Loucy (cell line): ENCODE data around the gene VSTM2L.

Source experiments
- H2AFZ ChIP-seq: fragments of 200-600 bp; sonication (generic); 2 replicates; pipeline ENCODE4 v1.6.0; 2016; ENCODE audit warnings: antibody characterized with exemption, mild to moderate bottlenecking, low read length, moderate library complexity
- H3F3A ChIP-seq: fragments of 200-600 bp; 2 replicates; pipeline ENCODE4 v1.6.0; 2016; ENCODE audit warnings: antibody characterized with exemption, low read depth, mild to moderate bottlenecking
- H3K27me3 ChIP-seq: fragments of 200-600 bp; sonication (generic); 2 replicates; pipeline ENCODE4 v1.6.1; 2014; ENCODE audit warnings: low read length, mild to moderate bottlenecking; ENCODE audit not compliant: insufficient read depth, poor library complexity, severe bottlenecking
- H3K36me3 ChIP-seq: fragments of 200-600 bp; sonication (generic); 2 replicates; pipeline ENCODE4 v1.6.1; 2016; ENCODE audit warnings: low read length; ENCODE audit not compliant: insufficient read depth
- H3K4me1 ChIP-seq: fragments of 200-600 bp; sonication (generic); 2 replicates; pipeline ENCODE4 v1.5.1; 2014; ENCODE audit warnings: low read length, mild to moderate bottlenecking; ENCODE audit not compliant: insufficient read depth, poor library complexity, severe bottlenecking
- H3K4me2 ChIP-seq: fragments of 200-600 bp; sonication (generic); 2 replicates; pipeline ENCODE4 v1.6.0; 2014; ENCODE audit warnings: antibody characterized with exemption, low read length, low read depth, mild to moderate bottlenecking; ENCODE audit not compliant: poor library complexity, severe bottlenecking
- H3K4me3 ChIP-seq: fragments of 200-600 bp; sonication (generic); 2 replicates; pipeline ENCODE4 v1.5.1; 2014; ENCODE audit warnings: low read length, mild to moderate bottlenecking, mixed read lengths; ENCODE audit not compliant: poor library complexity, severe bottlenecking
- H3K79me2 ChIP-seq: fragments of 200-600 bp; sonication (generic); 2 replicates; pipeline ENCODE4 v1.6.1; 2014; ENCODE audit warnings: low read length; ENCODE audit not compliant: insufficient read depth
- H3K9ac ChIP-seq: fragments of 200-600 bp; sonication (generic); 2 replicates; pipeline ENCODE4 v1.6.0; 2014; ENCODE audit warnings: mild to moderate bottlenecking, low read depth, low read length, moderate library complexity; ENCODE audit not compliant: poor library complexity, severe bottlenecking
- H3K9me2 ChIP-seq: fragments of 200-600 bp; sonication (generic); replicated peaks from 2 replicates; pipeline ENCODE4 v1.6.1; 2016; ENCODE audit warnings: low read depth, low read length, mixed read lengths
- H3K9me3 ChIP-seq: fragments of 200-600 bp; sonication (generic); 2 replicates; pipeline ENCODE4 v1.6.1; 2014; ENCODE audit warnings: mild to moderate bottlenecking, antibody characterized with exemption, low read length, low read depth; ENCODE audit not compliant: insufficient read depth
- H4K20me1 ChIP-seq: fragments of 200-600 bp; sonication (generic); 2 replicates; pipeline ENCODE4 v1.6.0; 2014; ENCODE audit warnings: antibody characterized with exemption, low read length, mild to moderate bottlenecking; ENCODE audit not compliant: insufficient read depth, poor library complexity, severe bottlenecking
- CTCF ChIP-seq: fragments of 200-600 bp; sonication (generic); conservative IDR thresholded peaks from 2 replicates; pipeline ENCODE4 v1.5.1; 2014; ENCODE audit warnings: mild to moderate bottlenecking, antibody characterized with exemption, low read length
- EZH2phosphoT487 ChIP-seq: fragments of 200-600 bp; IDR thresholded peaks from 2 replicates; pipeline ENCODE4 v1.6.1; 2018; ENCODE audit warnings: antibody characterized with exemption, mild to moderate bottlenecking, moderate library complexity, borderline replicate concordance

VSTM2L gene

GRCh38 chr20:37903317-37904007 lies 535 bp downstream of the VSTM2L start:
- Histone ChIP-seq H3K36me3 (no peaks in the 10 kb centered on the region), H3K27me3 (no peaks in the 10 kb centered on the region), H3F3A (no peaks in the 10 kb centered on the region), H3K4me2 (no peak overlapping the region), H3K9ac (no peak overlapping the region), H3K4me3 (no peak overlapping the region), H3K9me2 (no peaks in the 10 kb centered on the region), H3K79me2 (no peaks in the 10 kb centered on the region), H3K4me1 (no peaks in the 10 kb centered on the region), H2AFZ (no peak overlapping the region), H3K9me3 (no peaks in the 10 kb centered on the region), H4K20me1 (no peaks in the 10 kb centered on the region)
- TF ChIP-seq CTCF: no peak
- TF ChIP-seq EZH2phosphoT487: no peak

- Histone ChIP-seq H3K27me3 (no peaks in the 10 kb centered on the region), H3K4me3 (no peak overlapping the region), H3K9me2 (no peaks in the 10 kb centered on the region), H3F3A (no peaks in the 10 kb centered on the region), H4K20me1 (no peaks in the 10 kb centered on the region), H3K9me3 (no peaks in the 10 kb centered on the region), H3K4me1 (no peaks in the 10 kb centered on the region), H3K9ac (no peak overlapping the region), H3K4me2 (no peak overlapping the region), H3K36me3 (no peaks in the 10 kb centered on the region), H2AFZ (no peak overlapping the region), H3K79me2 (no peaks in the 10 kb centered on the region)
- no peak for TF ChIP-seq CTCF
- TF ChIP-seq EZH2phosphoT487: no peak
These were observed 1.2 kb downstream of the VSTM2L start for GRCh38 chr20:37904008-37904642.

GRCh38 chr20:37904845-37905373 lies 2.0 kb downstream of the VSTM2L start:
- no peaks in the 10 kb centered on the region for H3K9me2 ChIP-seq
- H4K20me1 ChIP-seq: no peaks in the 10 kb centered on the region
- H3K9me3 ChIP-seq: no peaks in the 10 kb centered on the region
- H3K9ac ChIP-seq: no peak overlapping the region
- no peaks in the 10 kb centered on the region for H3K79me2 ChIP-seq
- H3K36me3 ChIP-seq: no peaks in the 10 kb centered on the region
- no peak for TF ChIP-seq EZH2phosphoT487
- no peak for TF ChIP-seq CTCF
- H3K4me3 ChIP-seq: no peak overlapping the region
- no peaks in the 10 kb centered on the region for H3F3A ChIP-seq
- H2AFZ ChIP-seq: no peak overlapping the region
- no peaks in the 10 kb centered on the region for H3K27me3 ChIP-seq
- H3K4me2 ChIP-seq: no peak overlapping the region
- H3K4me1 ChIP-seq: no peaks in the 10 kb centered on the region
